Testis (tissue), 3 donors: ENCODE results near the gene GAB2. TPM values are rescaled to one million over a fixed set of nuclear protein-coding genes. Genes with fewer than 3 reads are reported as not detected.
"Not testable (repeated sequence)": the region's sequence is repeated elsewhere in the genome, so short reads cannot be mapped to it uniquely, and the experiment has no call there.

Source experiments
- DNase-seq: peaks from one replicate; pipeline ENCODE4 v3.0.0-alpha.2; 2019
- H3K27ac ChIP-seq, 2 donors: fragments of 200-600 bp; sonication (generic); one replicate each; pipeline ENCODE4 v1.5.1; 2019
- H3K27me3 ChIP-seq: fragments of 200-600 bp; sonication (generic); one replicate; pipeline ENCODE4 v1.5.1; 2019
- H3K36me3 ChIP-seq: fragments of 200-600 bp; sonication (generic); one replicate; pipeline ENCODE4 v1.5.1; 2017; ENCODE audit warnings: low read depth; ENCODE audit errors: missing control alignments
- H3K4me1 ChIP-seq: fragments of 200-600 bp; sonication (generic); one replicate; pipeline ENCODE4 v1.5.1; 2019
- H3K4me3 ChIP-seq, 2 donors: fragments of 200-600 bp; sonication (generic); one replicate each; pipeline ENCODE4 v1.5.1; 2017 to 2019
- H3K9me3 ChIP-seq: fragments of 200-600 bp; sonication (generic); one replicate; pipeline ENCODE4 v1.5.1; 2017
- CTCF ChIP-seq, 3 experiments: fragments of 450-650 bp in 2 of 3; fragments of 200-600 bp in 1 of 3; sonication (generic) in 1 of 3; IDR thresholded peaks; one replicate each; pipeline ENCODE4 v1.5.1; 2016 to 2019; ENCODE audit warnings: antibody characterized with exemption in 3 of 3, mild to moderate bottlenecking in 2 of 3, moderate library complexity in 1 of 3
- POLR2A ChIP-seq: fragments of 450-650 bp; IDR thresholded peaks from one replicate; pipeline ENCODE4 v1.6.1; 2017; ENCODE audit warnings: antibody characterized with exemption, mild to moderate bottlenecking, moderate library complexity
- WGBS, 2 donors: methylation state at CpG; one replicate each; pipeline ENCODE4 v1.1.5; 2018; 5-methylcytosine and 5-hydroxymethylcytosine counted together
- intact Hi-C: fragments of 100-400 bp; cut with DNase I; formaldehyde crosslinking; loops from one replicate; pipeline ENCODE4 v1.15.1; 2023; ENCODE audit warnings: low total_unique reads
- polyA plus RNA-seq: library from polyadenylated mRNA; stranded (reverse); fragments of 350-450 nt; fragmentation: Illumina TruSeq; extraction: RNeasy Lipid Tissue Mini Kit (QIAGEN cat#74804); gene quantifications from one replicate; pipeline ENCODE4 v1.2.3, GENCODE V29; 2014; ENCODE audit warnings: low read depth, low replicate concordance; ENCODE audit not compliant: insufficient read depth
- total RNA-seq, 2 donors: library from RNA; depleted of rRNA; stranded (reverse); fragments of >200 nt; gene quantifications; one replicate each; pipeline ENCODE4 v1.2.3, GENCODE V29; 2016

The GAB2 gene
- total and polyA plus RNA-seq, 3 donors from 2014 or later, result 9.2 to 14.3 (median 10.9) TPM

- no peak for TF ChIP-seq CTCF (IDR thresholded peaks at IDR 0.05)
- no peak for TF ChIP-seq POLR2A
- H3K36me3 ChIP-seq, result no peaks in the 10 kb centered on the region
- H3K4me1 ChIP-seq, result no peaks in the 10 kb centered on the region
- H3K27me3 ChIP-seq, result no peaks in the 10 kb centered on the region
- intact Hi-C loops, result no loop called here
- no peak overlapping the region for H3K27ac ChIP-seq
- 94 to 95% methylated on average over 7 of the region's 7 CpGs for WGBS, 2 donors
- H3K4me3 ChIP-seq, result no peak overlapping the region
- DNase-seq, result no peak
- H3K9me3 ChIP-seq, result no peaks in the 10 kb centered on the region
Observed at GRCh38 chr11:78179459-78180071, 238.1 kb downstream of the GAB2 start.

GRCh38 chr11:78177216-78177615 is 240.4 kb downstream of the GAB2 start:
- intact Hi-C loops, result no loop called here
- H3K4me3 ChIP-seq, result no peak overlapping the region
- H3K36me3 ChIP-seq, result no peaks in the 10 kb centered on the region
- no peak for TF ChIP-seq POLR2A
- H3K4me1 ChIP-seq, result no peaks in the 10 kb centered on the region
- no peaks in the 10 kb centered on the region for H3K9me3 ChIP-seq
- no peak overlapping the region for H3K27ac ChIP-seq
- DNase-seq, result no peak
- WGBS, 2 donors, result 86 to 92% methylated on average over 6 to 7 of the region's 7 CpGs
- H3K27me3 ChIP-seq, result no peaks in the 10 kb centered on the region

GRCh38 chr11:78176605-78177141 is 240.9 kb downstream of the GAB2 start:
- no peaks in the 10 kb centered on the region for H3K9me3 ChIP-seq

GRCh38 chr11:78175862-78176261 is 241.8 kb downstream of the GAB2 start:
- 100% methylated on average over 3 of the region's 3 CpGs for WGBS, 2 donors
- H3K9me3 ChIP-seq, DNase-seq, H3K27me3 ChIP-seq, H3K27ac ChIP-seq, H3K4me3 ChIP-seq, H3K4me1 ChIP-seq, H3K36me3 ChIP-seq, intact Hi-C loops: not testable (repeated sequence)

More at GRCh38 chr11:78176605-78177141, 240.9 kb downstream of the GAB2 start:
- H3K36me3 ChIP-seq, result no peaks in the 10 kb centered on the region
- no peak for TF ChIP-seq CTCF (IDR thresholded peaks at IDR 0.05)
- TF ChIP-seq POLR2A, result no peak
- intact Hi-C loops, result no loop called here
- H3K27me3 ChIP-seq, result no peaks in the 10 kb centered on the region
- no peak overlapping the region for H3K4me3 ChIP-seq
- H3K27ac ChIP-seq, result no peak overlapping the region
- H3K4me1 ChIP-seq, result no peaks in the 10 kb centered on the region
- DNase-seq, result no peak
- WGBS, 2 donors, result 89 to 96% methylated on average over 10 of the region's 10 CpGs

- no peak for DNase-seq
- peaks cover 22% of the 10 kb centered on the region for H3K4me1 ChIP-seq
- H3K27ac ChIP-seq, result no peak overlapping the region
- WGBS, 2 donors, result 89 to 90% methylated on average over 3 to 5 of the region's 6 CpGs
- H3K27me3 ChIP-seq, result no peaks in the 10 kb centered on the region
- no peaks in the 10 kb centered on the region for H3K36me3 ChIP-seq
- H3K4me3 ChIP-seq, result no peak overlapping the region
- TF ChIP-seq POLR2A (no peak), CTCF (IDR thresholded peaks at IDR 0.05) (no peak)
- intact Hi-C loops, result no loop called here
- H3K9me3 ChIP-seq, result no peaks in the 10 kb centered on the region
Observed at GRCh38 chr11:78171951-78172350, 245.7 kb downstream of the GAB2 start.
